Gastrocnemius medialis (tissue), 4 donors: ENCODE results near the gene MICB. TPM values are rescaled to one million over a fixed set of nuclear protein-coding genes. Genes with fewer than 3 reads are reported as not detected.
"Not testable (repeated sequence)": the region's sequence is repeated elsewhere in the genome, so short reads cannot be mapped to it uniquely, and the experiment has no call there.

ENCODE experiments used
- ATAC-seq, 2 donors: fragments of 150-250 bp; one replicate each; pipeline ENCODE4 v1.9.1; 2016
- DNase-seq, 2 donors: peaks; one replicate each; pipeline ENCODE4 v3.0.0-alpha.2; 2019
- H3K27ac ChIP-seq, 4 donors: fragments of 200-600 bp; sonication (generic); 1 replicate in 1 of 4; 2 replicates in 3 of 4; pipeline ENCODE4 v1.5.1; 2016 to 2018; ENCODE audit warnings: mild to moderate bottlenecking in 2 of 4, moderate library complexity in 1 of 4
- H3K27me3 ChIP-seq, 3 donors: fragments of 200-600 bp; sonication (generic) in 2 of 3; 1 replicate in 1 of 3; 2 replicates in 2 of 3; pipeline versions ENCODE4 v1.5.1 to v1.6.0; 2016 to 2019; ENCODE audit warnings: mild to moderate bottlenecking in 1 of 3, moderate library complexity in 1 of 3
- H3K36me3 ChIP-seq, 2 donors: fragments of 200-600 bp; sonication (generic) in 1 of 2; one replicate each; pipeline ENCODE4 v1.5.1; 2017 to 2018
- H3K4me1 ChIP-seq, 2 donors: fragments of 200-600 bp; sonication (generic) in 1 of 2; one replicate each; pipeline ENCODE4 v1.5.1; 2016 to 2017; ENCODE audit warnings: mild to moderate bottlenecking in 2 of 2
- H3K4me3 ChIP-seq, 4 donors: fragments of 200-600 bp; sonication (generic) in 3 of 4; 1 replicate in 1 of 4; 2 replicates in 3 of 4; pipeline ENCODE4 v1.5.1; 2016 to 2019; ENCODE audit warnings: mild to moderate bottlenecking in 2 of 4
- H3K9me3 ChIP-seq, 3 donors: fragments of 200-600 bp; sonication (generic) in 2 of 3; 1 replicate in 1 of 3; 2 replicates in 2 of 3; pipeline ENCODE4 v1.5.1; 2016 to 2019
- POLR2A ChIP-seq, 2 donors: fragments of 450-650 bp; IDR thresholded peaks; one replicate each; pipeline ENCODE4 v1.6.1; 2017; ENCODE audit warnings: antibody characterized with exemption in 2 of 2, mild to moderate bottlenecking in 2 of 2, moderate library complexity in 2 of 2
- in situ Hi-C, 4 donors: fragments of 200-750 bp; cut with MboI; loops; one replicate each; pipeline versions ENCODE4 v1.15.0 to v1.8.0; 2017; ENCODE audit warnings: low sequenced_read_pairs in 4 of 4
- intact Hi-C: fragments of 100-400 bp; cut with DNase I; formaldehyde crosslinking; loops from one replicate; pipeline ENCODE4 v1.15.1; 2023; ENCODE audit warnings: low total_unique reads
- total RNA-seq, 4 donors: library from RNA; depleted of rRNA; stranded (reverse); fragments of >200 nt; gene quantifications; one replicate each; pipeline versions ENCODE4 v1.1.0 to v1.2.3, GENCODE V29; 2016
- TF ChIP-seq, protein P1 (sequence below), 5 experiments: fragments of 450-650 bp in 3 of 5; fragments of 200-600 bp in 2 of 5; sonication (generic) in 2 of 5; IDR thresholded peaks in 4 of 5; conservative IDR thresholded peaks in 1 of 5; 1 replicate in 4 of 5; 2 replicates in 1 of 5; pipeline ENCODE4 v1.5.1; 2016 to 2019; ENCODE audit warnings: antibody characterized with exemption in 5 of 5, mild to moderate bottlenecking in 3 of 5, moderate library complexity in 3 of 5

MICB gene
- 1 to 10 TPM in 1 of 4 donors, under 1 TPM in 3; 0.20 to 1.2 (median 0.50) TPM for total RNA-seq

DNA sequence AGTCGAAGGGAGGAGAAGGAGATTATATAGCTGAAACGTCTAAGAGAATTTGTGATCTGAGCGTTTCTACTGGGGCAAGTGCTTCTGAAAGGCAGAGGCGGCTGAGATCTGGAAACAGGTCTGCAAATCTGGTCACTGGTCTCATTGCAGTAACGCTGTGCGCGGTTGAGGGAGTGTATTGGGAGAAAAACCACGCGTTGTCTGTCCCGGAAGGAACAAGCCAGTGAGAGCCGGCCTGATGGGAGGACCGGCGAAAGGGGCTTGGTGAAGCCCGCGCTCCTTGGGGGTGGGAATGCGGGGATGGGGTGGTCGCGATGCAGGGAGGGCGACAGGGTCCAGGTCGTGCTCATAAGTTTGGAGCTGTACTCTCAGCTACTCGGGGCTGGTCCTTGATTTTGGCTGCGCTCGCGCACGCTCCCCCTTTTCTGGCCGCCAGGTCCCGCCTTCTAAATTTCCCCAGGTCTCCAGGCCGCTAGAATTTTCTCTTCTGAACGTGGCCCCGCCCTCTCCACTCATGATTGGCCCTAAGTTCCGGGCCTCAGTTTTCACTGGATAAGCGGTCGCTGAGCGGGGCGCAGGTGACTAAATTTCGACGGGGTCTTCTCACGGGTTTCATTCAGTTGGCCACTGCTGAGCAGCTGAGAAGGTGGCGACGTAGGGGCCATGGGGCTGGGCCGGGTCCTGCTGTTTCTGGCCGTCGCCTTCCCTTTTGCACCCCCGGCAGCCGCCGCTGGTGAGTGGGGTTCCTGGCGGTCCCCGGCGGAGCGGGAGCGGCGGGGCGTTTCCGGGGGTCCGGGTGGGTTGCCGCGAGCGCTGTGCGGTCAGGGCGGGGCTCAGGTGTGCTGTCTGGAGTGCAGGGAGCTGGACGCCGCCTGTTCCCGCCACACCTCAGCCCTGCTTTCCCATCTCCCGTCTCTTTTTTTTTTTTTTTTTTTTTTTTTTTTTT is at the start of gene MICB:
TSS of gene MICB (plus strand) at position 615 of the 946 bp plus-strand sequence. CDS start at position 664, 49 bp downstream.
- ATAC-seq (peak; percentile 29 to 73), DNase-seq (peak; percentile 42 to 62)
- Histone ChIP-seq H3K4me1 (peaks cover 0 to 16% of the 10 kb centered on the region in 2 donors), H3K36me3 (no peaks in the 10 kb centered on the region), H3K9me3 (no peaks in the 10 kb centered on the region), H3K27ac (peak within 1 kb of the TSS in 3 of 4 donors; percentile 29 to 69 (median 51)), H3K4me3 (peak within 1 kb of the TSS; percentile 45 to 66 (median 63)), H3K27me3 (peaks cover 21 to 51% (median 32%) of the 10 kb centered on the region in 3 donors)
- in situ Hi-C loops (no loop called here), intact Hi-C loops (loop anchor here (5.0 kb wide), 1 partner anchor 44 kb away; the partner anchor contains the start of gene DDX39B)
- TF ChIP-seq POLR2A (IDR thresholded peaks at IDR 0.05): peak; percentile 31 to 70
- TF ChIP-seq, protein P1, sequence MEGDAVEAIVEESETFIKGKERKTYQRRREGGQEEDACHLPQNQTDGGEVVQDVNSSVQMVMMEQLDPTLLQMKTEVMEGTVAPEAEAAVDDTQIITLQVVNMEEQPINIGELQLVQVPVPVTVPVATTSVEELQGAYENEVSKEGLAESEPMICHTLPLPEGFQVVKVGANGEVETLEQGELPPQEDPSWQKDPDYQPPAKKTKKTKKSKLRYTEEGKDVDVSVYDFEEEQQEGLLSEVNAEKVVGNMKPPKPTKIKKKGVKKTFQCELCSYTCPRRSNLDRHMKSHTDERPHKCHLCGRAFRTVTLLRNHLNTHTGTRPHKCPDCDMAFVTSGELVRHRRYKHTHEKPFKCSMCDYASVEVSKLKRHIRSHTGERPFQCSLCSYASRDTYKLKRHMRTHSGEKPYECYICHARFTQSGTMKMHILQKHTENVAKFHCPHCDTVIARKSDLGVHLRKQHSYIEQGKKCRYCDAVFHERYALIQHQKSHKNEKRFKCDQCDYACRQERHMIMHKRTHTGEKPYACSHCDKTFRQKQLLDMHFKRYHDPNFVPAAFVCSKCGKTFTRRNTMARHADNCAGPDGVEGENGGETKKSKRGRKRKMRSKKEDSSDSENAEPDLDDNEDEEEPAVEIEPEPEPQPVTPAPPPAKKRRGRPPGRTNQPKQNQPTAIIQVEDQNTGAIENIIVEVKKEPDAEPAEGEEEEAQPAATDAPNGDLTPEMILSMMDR (IDR thresholded peaks at IDR 0.05 in 4 of 5, conservative IDR thresholded peaks at IDR 0.05 in 1 of 5): no peak

DNA sequence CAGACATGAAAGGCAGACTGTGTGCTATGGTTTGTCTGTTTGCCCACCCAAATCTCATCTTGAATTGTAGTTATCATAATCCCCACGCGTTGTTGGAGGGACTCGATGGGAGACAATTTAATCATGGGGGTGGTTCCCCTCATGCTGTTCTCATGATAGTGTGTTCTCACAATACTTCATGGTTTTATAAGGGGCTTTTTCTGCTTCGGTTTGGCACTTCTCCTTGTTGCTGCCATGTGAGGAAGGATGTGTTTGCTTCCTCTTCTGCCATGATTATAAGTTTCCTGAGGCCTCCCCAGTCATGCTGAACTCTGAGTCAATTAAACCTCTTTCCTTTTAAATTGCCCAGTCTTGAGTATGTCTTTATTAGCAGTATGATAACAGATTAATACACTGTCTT is 47.2 kb upstream of the MICB start:
- Histone ChIP-seq H3K4me3 (no peak overlapping the region), H3K4me1 (no peaks in the 10 kb centered on the region), H3K36me3 (no peaks in the 10 kb centered on the region), H3K27ac (no peak overlapping the region), H3K27me3 (peaks cover 0 to 5% (median 0%) of the 10 kb centered on the region in 3 donors), H3K9me3 (no peaks in the 10 kb centered on the region)
- ATAC-seq (no peak), DNase-seq (no peak)
- in situ Hi-C loops: no loop called here
- TF ChIP-seq, protein P1 (IDR thresholded peaks at IDR 0.05 in 4 of 5, conservative IDR thresholded peaks at IDR 0.05 in 1 of 5): no peak
- TF ChIP-seq POLR2A (IDR thresholded peaks at IDR 0.05): no peak
- intact Hi-C loops: no loop called here

DNA sequence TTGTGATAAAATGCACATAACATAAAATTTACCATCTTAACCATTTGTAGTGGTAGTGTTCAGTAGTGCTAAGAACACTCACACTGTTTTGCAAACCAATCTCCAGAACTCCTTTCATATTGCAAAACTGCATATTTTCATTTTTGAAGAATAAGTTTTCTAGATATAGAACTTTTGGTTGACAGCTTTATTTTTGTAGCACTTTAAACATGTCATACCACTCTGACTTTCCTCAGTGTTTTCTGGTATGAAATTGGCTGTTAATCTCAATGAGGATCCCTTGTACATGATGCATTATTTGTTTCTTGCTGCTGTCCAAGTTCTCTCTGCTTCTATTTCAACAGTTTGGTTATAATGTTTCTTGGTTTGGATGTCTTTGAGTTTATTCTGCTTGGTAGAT is 45.1 kb upstream of the MICB start:
- intact Hi-C loops: no loop called here
- TF ChIP-seq POLR2A (IDR thresholded peaks at IDR 0.05): no peak
- TF ChIP-seq, protein P1 (IDR thresholded peaks at IDR 0.05 in 4 of 5, conservative IDR thresholded peaks at IDR 0.05 in 1 of 5): no peak
- H3K4me1 ChIP-seq: no peaks in the 10 kb centered on the region

DNA sequence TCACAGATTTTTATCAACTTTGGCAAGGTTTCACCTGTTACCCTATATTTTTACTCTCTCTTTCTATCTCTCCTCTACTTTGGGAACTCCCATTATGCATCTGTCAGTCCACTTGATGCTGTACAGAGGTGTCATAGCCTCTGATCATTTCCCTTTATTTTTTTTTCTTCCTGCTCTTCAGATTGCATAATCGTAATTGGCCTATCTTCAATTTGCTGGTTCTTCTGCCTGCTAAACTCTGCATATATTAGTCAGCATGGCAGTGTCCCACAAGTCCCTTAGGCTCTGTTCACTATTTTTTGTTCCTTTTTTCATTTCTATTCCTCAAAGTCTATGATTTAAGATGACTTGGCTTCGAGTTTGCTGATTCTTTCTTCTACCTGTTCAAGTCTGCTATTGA is 44.7 kb upstream of the MICB start:
- in situ Hi-C loops (no loop called here), intact Hi-C loops (no loop called here)
- no peaks in the 10 kb centered on the region for H3K9me3 ChIP-seq
- peaks cover 0 to 5% (median 0%) of the 10 kb centered on the region in 3 donors for H3K27me3 ChIP-seq
- H3K4me3 ChIP-seq: no peak overlapping the region
- H3K36me3 ChIP-seq: no peaks in the 10 kb centered on the region
- ATAC-seq (no peak), DNase-seq (no peak)
- no peak overlapping the region for H3K27ac ChIP-seq
- H3K4me1 ChIP-seq: no peaks in the 10 kb centered on the region
- TF ChIP-seq, protein P1 (IDR thresholded peaks at IDR 0.05 in 4 of 5, conservative IDR thresholded peaks at IDR 0.05 in 1 of 5): no peak
- TF ChIP-seq POLR2A (IDR thresholded peaks at IDR 0.05): no peak

More for the DNA sequence above, 45.1 kb upstream of the MICB start:
- Histone ChIP-seq H3K9me3 (no peaks in the 10 kb centered on the region), H3K36me3 (no peaks in the 10 kb centered on the region), H3K4me3 (no peak overlapping the region), H3K27ac (no peak overlapping the region), H3K27me3 (peaks cover 0 to 5% (median 0%) of the 10 kb centered on the region in 3 donors)
- DNase-seq (no peak), ATAC-seq (no peak)
- in situ Hi-C loops: no loop called here

DNA sequence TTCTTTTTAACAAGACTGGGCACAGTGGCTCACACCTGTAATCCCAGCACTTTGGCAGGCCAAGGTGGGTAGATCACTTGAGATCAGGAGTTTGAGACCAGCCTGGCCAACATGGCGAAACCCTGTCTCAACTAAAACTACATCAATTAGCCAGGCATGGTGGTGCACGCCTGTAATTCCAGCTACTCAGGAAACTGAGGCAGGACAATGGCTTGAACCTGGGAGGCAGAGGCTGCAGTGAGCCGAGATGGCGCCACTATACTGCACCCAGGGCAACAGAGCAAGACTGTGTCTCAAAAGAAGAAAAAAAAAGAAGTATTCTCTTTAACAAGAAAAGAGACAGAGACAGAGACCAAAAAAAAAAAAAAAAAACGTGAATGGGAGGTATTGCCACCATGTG is 38.1 kb upstream of the MICB start:
- in situ Hi-C loops, H3K27ac ChIP-seq, H3K9me3 ChIP-seq, ATAC-seq, DNase-seq, H3K4me1 ChIP-seq, H3K27me3 ChIP-seq, intact Hi-C loops, H3K36me3 ChIP-seq, H3K4me3 ChIP-seq: not testable (repeated sequence)
